COLO829 (cell line): ENCODE measurements around the gene AK3.

Experiments used
- DNase-seq: peaks from one replicate; pipeline ENCODE4 v3.0.0; 2012; ENCODE audit warnings: low spot score

AK3 gene

DNA sequence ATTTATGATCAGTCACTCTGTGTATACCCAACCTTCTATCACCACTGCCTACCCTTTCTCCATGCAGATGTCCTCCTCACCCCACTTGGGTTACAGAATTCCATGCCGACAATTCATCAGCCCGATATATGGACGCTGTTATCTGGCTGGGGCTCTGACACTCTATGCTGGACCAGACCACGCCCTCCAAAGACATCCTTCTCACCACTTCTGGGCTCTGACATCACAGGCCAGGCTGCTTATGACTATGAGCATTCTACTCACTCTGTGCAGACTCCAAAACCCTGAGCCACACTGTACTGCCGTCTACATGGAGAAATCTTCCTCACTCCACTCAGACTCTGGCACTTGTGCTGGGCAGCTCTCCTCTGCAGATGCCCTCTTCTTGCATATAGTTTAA lies 7.6 kb upstream of the AK3 start:
- no peak for DNase-seq

DNA sequence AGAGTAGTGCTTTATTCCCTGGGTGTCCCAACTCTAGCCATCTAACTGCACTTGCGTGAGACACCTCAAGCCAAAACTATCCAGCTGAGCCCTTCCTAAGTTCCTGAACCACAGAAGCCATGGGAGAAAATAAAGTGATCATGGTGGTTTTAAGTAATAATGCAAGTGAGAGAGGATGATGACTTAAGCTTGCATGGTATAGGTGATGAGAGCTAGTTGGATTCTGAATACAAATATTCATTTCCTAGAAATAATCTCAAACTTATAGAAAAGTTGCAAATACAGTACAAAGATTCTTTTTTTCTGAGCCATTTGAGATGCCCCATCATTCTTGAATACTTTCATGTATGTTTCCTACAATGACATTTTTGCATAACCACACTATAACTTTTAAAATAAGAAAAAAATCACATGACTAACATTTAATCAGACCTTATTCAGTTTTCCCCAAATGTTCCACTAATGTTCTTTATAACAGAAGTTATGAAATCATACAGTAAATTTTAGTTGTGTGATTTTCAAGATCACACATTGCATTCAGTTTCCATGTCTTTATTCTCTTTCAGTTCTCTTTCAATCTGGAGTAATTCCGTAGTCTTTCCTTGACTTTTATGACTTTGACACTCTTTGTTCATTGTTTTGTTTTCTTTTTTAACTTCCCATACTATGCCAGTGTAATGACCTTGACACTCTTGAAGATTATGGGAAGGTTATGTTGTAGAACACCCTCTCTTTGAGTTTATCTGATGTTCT lies 5.5 kb upstream of the AK3 start:
- DNase-seq: no peak

DNA sequence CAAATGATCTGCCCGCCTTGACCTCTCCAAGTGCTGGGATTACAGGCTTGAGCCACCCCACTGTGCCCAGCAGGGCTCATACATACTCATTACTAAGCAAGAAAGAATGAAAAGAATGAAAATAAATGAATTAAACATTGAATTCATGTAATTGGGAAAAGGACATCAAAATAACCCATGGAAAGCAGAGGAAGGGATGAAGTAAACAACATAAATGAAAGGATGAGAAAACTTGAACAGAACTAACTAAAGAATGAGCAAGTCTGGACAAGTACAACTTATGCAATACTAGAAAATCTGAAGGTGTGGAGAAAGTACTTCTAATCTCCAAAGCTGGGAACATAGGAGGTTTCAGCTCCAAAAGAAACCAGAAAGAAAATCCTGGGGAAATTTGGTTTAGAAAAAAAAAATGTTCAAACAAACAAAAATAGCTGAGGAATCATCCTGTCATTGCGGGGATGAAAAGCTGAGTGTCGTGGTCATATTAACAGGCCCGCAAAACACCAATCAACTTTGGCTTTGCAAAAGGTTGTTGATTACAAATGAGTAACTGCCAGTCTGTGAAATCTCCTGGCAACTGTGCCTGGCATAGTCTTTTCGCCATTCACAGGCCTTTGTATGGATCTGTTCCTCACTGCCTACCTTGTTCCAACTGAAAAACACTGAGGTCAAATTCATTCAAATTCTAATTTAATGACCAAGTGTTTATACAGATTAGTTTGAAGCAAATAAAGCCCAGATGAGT lies 2.3 kb upstream of the AK3 start:
- DNase-seq: no peak

DNA sequence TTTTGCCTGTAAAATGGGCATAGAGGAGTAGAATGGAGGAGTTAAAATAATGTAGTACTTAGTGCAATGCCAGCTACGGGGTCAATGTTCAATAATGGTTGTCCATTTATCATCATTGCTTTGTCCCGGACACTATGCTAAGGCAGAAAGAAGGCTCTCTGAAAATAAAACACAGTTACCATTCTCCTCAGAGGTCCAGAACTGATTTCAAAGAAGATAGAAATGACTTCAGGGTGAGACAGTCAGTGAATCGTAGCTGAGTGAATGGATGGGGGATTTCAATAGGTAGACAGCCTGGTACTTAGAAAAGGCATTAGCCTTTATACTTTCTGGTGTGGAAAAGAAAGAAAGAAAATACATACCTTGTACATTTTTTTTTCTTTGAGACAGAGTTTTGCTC lies 1.2 kb upstream of the AK3 start:
- DNase-seq: no peak

DNA sequence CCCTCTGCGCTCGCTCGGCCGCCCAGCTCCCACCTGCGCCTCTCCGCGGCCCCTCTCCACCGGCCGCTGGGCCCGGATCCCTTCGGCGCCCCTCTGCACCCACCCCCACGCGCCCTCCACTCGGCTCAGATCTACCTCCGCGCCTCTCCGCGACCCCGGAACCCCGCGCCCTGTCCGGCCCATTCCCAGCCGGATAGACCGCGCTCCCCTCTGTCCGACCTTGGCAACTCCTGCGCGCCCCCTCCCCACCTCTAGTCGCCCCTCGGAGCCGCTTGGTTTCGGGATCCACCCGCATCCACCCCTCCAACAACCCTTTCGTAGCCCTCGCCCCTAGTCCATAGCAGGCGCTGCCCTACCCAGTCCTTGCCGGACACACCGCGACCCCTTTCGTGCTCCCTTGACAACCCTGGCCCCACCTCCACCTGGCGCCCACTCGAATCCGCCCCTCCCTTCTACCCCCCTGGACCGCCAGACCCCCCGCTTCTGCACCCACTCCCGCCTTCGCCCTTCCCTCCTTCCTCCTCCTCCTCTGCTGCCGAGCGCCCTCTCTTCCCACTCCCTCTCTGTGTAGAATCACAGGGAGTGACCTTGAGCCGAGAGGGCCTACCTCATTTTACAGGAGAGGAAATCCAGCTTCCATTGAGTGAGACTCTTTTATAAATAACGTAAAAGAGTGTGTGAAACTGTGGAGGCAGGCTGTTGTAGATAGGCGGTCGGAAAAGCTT lies 525 bp upstream of the AK3 start:
- no peak for DNase-seq

DNA sequence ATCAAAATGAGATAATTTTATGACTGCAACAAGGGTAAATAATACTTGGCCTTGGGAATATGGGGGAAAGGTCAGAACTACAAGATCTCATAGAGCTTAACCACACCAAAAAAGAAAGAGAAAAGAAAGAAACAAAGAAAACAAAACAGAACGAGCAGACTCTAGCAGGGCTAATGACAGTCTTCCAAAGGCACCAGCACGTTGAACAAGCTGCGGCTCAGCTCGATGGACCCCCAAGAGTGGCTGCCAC lies 689 bp downstream of the AK3 start:
- no peak for DNase-seq

DNA sequence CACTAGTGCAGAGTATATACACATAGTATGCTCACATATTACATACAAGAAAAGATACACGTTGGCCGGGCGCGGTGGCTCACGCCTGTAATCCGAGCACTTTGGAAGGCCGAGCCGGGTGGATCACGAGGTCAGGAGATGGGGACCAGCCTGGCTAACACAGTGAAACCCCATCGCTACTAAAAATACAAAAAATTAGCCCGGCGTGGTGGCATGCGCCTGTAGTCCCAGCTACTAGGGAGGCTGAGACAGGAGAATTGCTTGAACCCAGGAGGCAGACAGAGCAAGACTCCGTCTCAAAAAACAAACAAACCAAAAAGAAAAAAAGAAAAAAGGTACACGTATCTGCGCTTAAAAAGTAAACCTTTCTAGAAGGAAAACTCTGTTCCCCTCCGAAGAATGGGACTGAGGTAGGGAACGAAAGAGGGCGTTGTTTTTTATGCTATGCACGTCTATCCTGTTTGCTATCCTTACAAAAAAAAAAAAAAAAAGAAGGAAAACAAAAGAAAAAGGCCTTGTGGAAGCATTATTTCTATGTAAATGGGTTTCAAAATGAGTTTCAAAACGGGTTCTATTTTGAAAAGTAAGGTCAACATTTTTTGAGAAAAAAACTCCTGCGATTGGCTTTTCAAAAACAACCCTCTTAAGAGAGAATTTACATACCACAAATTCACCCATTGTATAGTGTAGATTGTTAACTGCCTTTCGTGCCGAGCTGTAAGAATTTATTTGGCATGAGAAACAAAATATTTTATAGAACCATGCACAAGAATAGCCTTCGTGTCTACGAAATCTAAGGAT lies 1.2 kb downstream of the AK3 start:
- DNase-seq: no peak

DNA sequence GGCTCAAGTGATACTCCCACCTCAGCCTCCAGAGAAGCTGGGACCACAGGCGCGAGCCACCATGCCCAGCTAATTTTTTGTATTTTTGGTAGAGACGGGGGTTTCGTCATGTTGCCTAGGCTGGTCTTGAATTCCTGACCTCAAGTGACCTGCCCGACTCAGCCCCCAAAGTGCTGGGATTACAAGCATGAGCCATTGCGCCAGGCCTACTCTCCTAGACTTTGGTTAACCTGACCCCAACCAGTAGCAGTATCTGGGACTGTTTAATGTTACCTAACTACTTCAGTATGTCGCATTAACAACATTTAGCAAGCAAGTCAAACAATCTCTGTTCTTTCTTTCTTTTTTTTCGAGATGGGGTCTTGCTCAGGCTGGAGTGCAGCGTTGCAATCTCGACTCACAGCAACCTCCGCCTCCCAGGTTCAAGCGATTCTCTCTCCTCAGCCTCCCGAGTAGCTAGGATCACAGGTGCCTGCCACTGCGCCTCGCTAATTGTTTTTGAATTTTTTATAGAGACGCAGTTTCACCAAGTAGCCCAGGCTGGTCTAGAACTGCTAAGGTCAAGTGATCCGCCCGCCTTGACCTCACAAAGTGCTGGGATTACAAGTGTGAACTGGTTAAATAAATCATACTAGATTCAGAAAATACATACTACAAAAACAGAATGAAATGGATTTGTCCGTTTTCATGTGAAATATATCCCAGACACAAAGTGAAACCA lies 2.0 kb downstream of the AK3 start:
- DNase-seq: no peak

DNA sequence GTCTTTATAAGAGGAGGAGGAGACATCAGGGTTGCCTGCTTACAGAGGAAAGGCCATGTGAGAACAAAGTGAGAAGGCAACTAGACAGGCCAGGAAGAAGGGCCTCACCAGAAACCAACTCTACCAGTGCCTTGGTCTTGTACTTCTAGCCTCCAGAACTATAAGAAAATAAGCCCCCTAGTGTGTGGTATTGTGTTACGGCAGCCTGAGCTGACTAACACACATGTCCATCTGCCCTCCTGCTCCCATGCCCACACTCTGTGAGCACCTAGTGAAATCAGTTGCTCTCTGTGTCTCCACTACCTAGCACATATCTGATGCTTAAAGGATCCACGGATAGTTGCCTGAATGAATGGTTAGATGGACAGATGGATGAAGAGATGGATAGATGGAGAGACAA lies 6.9 kb downstream of the AK3 start:
- DNase-seq: no peak

DNA sequence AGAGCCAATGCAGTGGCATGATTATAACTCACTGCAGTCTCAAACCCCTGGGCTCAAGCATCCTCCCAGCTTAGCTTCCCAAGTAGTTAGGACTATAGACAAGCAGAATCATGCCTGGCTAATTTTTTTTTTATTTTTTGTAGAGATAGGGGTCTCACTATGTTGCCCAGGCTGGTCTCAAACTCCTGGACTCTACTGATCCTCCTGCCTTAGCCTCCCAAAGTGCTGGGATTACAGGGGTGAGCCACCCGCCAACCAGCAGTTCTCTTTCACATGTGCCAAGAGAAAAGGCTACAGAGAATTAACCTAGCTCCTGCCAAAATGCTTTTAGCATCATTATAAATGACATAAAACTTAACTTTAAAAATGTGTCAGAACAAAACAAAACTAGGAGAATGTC lies 8.1 kb downstream of the AK3 start:
- DNase-seq: no peak

DNA sequence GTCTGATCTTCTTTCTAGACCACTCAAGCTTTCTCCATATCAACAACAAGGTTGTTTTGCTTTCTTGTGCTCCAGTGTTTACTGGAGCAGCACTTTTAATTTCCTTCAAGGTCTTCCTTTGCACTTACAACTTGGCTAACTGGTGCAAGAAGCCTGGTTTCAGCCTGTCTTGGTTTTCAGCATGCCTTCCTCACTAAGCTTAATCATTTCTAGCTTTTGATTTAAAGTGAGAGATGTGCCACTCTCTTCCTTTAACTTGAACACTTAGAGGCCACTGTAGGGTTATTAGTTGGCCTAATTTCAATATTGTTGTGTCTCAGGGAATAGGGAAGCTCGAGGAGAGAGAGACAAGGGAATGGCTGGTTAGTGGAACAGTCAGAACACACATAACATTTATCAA lies 13.4 kb downstream of the AK3 start:
- DNase-seq: no peak

DNA sequence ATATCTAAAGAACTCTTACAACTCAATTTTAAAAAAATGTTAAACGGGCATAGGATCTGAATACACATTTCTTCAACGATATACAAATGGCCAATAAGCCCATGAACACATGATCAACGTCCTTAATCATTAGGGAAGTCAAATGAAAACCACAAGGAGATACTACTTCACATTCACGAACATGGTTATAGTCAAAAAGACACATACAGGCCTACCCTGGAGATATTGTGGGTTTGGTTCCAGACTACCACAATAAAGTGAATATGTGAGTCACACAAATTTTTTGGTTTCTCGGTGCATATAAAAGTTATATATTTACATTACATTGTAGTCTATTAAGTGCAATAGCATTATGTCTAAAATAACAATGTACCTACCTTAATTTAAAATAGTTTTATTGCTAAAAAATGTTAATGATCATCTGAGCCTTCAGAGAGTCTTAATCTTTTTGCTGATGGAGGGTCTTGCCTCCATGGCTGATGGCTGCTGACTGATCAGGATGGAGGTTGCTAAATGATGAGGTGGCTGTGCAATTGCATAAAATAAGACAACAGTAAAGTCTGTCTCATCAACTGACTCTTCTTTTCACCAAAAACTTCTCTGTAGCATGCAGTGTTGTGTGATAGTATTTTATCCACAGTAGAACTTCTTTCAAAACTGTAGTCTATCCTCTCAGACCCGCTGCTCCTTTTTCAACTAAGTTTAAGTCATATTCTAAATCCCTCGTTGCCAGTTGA lies 15.1 kb downstream of the AK3 start:
- DNase-seq: no peak

DNA sequence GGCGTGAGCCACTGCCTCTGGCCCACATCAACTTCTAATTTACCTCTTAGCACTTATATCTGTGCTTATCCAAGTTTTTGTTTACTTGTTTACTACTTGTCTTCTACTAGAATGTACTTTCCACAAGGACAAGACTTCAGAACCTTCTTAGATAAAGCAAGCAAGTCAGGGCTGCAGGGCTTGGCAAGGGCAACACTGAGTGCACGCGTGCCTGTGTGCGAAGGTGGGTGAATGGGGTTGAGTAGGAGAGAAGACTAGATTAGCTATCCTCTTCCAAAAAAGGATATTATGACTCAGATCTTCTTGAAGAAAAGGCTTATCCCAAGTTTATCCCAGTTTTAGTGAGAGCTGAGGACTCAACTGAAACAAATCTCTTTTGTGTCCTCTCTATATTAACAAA lies 19.3 kb downstream of the AK3 start:
- DNase-seq: no peak

DNA sequence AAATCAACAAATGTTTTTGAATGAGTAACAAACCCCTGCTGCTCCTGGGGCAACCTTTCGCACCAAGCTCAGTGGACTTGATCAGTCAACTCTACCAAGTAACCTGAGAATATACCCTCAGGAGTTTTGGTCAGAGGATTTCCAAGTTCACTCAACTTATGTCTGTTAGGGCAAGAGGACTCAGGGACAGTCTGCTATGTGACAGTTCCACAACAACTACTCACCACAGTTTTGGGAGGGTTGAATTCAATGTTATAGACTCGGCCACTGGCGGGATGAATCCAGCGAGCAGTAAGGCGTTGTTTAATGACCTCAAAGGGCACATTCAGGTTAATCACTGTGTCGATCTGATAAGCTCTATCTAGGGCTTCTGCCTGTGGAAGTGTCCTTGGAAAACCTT lies 22.1 kb downstream of the AK3 start:
- no peak for DNase-seq

DNA sequence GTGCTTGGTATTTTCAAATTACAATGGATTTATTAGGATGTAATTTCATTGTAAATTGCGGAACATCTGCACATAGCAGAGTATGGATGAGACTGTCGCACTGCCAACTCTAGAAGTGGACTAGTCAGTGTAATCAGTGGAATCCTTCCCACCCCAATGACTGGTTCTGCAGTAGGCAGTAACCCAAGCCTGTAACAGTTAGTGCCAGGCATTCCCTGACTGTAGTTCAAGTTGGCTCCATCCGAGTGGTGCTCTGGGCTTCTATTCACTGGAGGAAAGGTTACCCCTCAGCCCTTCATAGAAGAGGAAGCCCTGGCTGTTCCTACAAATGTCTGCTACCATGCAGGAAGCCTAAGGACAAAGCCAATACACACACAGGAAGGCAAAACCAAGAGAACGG lies 23.2 kb downstream of the AK3 start:
- no peak for DNase-seq

DNA sequence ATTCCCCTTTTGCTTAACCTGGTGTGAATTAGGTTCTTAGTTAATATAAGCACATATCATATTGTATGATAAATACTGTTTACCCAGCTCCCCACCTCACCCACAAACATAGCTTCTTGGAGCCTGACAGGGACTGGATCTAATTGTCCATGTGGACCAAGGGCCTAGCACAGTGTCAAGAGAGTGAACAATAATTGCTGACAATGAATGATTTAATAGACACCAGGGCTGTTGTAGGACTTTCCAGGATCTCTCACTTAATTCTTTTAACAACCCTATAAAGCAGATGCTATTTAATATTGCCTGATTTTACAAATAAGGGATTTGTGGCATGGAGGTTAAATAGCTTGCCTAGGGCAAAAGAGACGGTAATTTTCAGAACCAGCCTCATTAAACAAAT lies 24.8 kb downstream of the AK3 start:
- DNase-seq: no peak

DNA sequence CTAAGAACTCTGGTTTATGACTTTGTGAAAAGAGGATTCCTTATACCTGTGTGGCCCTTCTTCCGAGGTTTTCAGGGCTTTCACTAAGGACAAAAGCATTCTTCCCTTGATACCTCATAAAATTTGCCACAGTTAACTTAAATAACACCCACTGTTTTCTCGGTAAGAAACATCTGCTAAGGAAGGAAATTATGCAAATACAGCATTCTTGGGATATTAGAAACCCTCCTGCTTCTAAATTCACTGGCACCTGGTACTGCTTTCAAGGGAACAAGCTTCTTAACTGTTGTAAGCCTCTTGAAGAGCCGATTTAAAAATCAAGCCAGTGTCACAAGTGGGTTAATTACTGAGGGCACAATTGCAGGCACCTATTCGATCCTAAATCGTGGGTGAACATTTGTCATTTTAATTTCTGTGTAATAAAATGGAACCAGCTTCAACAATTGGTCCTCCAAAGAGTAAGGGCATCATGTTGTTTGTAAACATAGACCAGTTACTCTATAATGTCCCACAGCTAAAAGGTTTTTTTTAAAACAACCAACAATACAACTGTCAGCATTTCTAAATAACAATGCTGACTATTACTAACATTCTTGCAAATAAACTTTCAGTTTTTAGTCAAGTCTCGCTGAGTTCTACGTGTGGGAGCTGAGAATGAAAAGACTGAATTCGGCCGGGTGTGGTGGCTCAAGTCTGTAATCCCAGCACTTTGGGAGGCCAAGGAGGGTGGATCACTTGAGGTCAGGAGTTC lies 26.6 kb downstream of the AK3 start:
- no peak for DNase-seq

DNA sequence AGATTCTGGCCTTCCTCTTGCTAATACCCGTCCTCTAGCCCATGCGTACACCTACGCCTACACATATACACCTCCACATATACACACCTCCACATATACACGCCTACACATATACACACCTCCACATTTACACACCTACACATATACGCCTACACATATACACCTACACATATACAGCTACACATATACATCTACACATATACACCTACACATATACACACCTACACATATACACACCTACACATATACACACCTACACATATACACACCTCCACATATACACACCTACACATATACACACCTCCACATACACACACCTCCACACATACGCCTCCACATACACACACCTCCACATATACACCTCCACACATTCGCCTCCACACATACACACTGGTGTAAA lies 27.2 kb downstream of the AK3 start:
- DNase-seq: no peak

DNA sequence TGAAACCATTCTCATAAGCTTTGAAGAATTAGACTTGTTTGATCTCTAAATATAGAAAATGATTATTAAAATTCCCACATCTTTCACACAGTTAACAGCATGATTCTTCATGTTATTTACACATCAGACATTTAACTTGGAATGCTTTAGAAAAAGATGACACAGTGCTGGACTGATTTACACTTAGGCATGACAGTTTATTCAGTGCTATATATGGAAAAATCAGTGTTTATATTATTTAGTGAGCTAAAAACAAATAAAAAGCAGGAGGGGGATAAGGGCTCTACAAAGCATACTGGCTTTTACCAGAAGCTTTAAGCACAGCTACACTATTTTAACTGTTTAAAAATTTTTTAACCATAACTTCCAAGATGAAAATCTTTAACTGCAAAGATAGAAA lies 31.6 kb downstream of the AK3 start:
- DNase-seq: no peak

DNA sequence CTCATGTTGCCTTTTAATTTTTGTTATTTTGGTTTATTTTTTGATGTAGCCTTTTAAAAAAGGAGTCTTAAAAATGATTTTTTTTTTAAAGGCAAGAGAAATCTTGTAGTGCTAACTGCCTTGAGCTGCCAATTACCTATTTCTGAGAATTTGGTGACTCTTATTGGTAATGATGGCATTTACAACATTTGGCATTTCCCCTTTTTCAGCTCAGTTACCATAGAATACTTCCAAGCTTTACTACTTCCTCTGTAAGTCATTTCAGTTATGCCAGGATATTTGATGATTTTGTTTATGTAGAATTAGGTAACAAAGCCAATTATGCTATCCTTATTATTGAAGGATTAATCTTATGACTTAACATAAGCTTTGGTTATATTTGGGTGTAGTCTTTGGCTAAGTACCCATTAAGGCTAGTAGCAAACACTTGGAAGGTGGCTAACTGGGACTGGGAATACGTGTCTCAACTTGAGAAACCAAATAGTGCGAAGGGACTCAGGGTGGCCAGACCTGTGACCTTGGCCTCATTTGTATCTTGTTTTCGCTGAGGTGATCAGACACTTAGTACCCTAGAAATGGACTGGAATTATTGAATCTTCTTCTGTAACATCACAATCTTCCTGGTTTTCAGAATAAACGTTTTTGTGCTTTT lies 33.9 kb downstream of the AK3 start:
- no peak for DNase-seq
